PC-9 (cell line): ENCODE measurements around the gene NMD3.

Source experiments
- CTCF ChIP-seq: fragments of 200-600 bp; sonication (generic); conservative IDR thresholded peaks from 2 replicates; pipeline ENCODE4 v1.6.1; 2017; ENCODE audit warnings: mixed run types, antibody characterized with exemption, mild to moderate bottlenecking, moderate library complexity
- EZH2 ChIP-seq: fragments of 200-600 bp; sonication (generic); IDR thresholded peaks from 2 replicates; pipeline ENCODE4 v1.8.0; 2017; ENCODE audit warnings: antibody characterized with exemption, low read depth

DNA sequence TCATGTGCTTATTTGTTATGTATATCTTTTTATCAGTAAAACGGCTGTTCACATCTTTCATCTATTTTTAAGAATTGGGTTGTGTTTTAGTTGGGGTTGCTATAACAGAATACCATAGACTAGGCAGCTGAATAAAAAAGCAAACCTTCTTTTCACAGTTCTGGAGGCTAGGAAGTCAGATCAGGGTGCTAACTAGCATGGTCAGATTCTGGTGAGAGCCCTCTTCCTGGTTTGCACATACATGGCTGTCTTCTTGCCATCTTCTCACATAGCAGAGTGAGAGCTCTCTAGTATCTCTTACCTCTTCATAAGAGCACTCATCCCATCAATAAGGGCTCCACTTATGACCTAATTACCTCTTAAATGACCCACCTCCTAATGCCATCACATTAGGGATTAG is 33.8 kb downstream of the NMD3 start:
- no peak for TF ChIP-seq CTCF
- no peak for TF ChIP-seq EZH2
